ENCODE results near the gene KCNMB3. TPM values are rescaled to one million over a fixed set of nuclear protein-coding genes. Genes with fewer than 3 reads are reported as not detected.

Gene KCNMB3
- total and polyA plus RNA-seq, 2 of the 13 experiments (the other 11 are each of a cell fraction or from before 2014, with no cell fraction given), result 4.3 to 7.1 TPM

DNA sequence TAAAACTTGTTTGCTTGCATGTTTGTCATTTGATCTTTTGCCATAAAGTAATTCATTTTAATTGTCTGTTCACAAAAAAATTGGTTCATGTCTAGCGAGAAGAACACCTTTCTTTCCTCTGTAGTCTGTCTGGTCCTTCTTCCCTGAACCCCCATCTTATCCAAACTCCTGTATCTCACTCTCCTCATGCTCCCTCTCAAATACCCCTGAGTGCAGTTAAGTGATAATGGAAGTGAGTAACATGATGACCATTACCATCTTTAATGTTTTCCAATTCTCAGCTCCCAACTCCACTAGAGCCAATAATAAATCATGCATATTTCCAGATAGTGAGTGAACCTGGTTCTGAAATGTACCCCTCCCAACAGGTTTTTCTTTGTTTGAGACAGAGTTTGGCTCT lies 14.2 kb upstream of the KCNMB3 start (continued):
- TF ChIP-seq SP2 (CRISPR knock-in tag; IDR thresholded peaks at IDR 0.05), result no peak
- TF ChIP-seq MED8 (CRISPR knock-in tag; IDR thresholded peaks at IDR 0.05; ENCODE audit: insufficient replicate concordance), result no peak
- no peak for TF ChIP-seq PPARG (CRISPR knock-in tag; conservative IDR thresholded peaks at IDR 0.05)
- TF ChIP-seq, protein P1, sequence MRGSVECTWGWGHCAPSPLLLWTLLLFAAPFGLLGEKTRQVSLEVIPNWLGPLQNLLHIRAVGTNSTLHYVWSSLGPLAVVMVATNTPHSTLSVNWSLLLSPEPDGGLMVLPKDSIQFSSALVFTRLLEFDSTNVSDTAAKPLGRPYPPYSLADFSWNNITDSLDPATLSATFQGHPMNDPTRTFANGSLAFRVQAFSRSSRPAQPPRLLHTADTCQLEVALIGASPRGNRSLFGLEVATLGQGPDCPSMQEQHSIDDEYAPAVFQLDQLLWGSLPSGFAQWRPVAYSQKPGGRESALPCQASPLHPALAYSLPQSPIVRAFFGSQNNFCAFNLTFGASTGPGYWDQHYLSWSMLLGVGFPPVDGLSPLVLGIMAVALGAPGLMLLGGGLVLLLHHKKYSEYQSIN (CRISPR knock-in tag; IDR thresholded peaks at IDR 0.05; ENCODE audit: borderline replicate concordance), result no peak
- no peak for TF ChIP-seq ZBTB3 (CRISPR knock-in tag; IDR thresholded peaks at IDR 0.05; ENCODE audit: borderline replicate concordance, low read depth)
- TF ChIP-seq, protein P2, sequence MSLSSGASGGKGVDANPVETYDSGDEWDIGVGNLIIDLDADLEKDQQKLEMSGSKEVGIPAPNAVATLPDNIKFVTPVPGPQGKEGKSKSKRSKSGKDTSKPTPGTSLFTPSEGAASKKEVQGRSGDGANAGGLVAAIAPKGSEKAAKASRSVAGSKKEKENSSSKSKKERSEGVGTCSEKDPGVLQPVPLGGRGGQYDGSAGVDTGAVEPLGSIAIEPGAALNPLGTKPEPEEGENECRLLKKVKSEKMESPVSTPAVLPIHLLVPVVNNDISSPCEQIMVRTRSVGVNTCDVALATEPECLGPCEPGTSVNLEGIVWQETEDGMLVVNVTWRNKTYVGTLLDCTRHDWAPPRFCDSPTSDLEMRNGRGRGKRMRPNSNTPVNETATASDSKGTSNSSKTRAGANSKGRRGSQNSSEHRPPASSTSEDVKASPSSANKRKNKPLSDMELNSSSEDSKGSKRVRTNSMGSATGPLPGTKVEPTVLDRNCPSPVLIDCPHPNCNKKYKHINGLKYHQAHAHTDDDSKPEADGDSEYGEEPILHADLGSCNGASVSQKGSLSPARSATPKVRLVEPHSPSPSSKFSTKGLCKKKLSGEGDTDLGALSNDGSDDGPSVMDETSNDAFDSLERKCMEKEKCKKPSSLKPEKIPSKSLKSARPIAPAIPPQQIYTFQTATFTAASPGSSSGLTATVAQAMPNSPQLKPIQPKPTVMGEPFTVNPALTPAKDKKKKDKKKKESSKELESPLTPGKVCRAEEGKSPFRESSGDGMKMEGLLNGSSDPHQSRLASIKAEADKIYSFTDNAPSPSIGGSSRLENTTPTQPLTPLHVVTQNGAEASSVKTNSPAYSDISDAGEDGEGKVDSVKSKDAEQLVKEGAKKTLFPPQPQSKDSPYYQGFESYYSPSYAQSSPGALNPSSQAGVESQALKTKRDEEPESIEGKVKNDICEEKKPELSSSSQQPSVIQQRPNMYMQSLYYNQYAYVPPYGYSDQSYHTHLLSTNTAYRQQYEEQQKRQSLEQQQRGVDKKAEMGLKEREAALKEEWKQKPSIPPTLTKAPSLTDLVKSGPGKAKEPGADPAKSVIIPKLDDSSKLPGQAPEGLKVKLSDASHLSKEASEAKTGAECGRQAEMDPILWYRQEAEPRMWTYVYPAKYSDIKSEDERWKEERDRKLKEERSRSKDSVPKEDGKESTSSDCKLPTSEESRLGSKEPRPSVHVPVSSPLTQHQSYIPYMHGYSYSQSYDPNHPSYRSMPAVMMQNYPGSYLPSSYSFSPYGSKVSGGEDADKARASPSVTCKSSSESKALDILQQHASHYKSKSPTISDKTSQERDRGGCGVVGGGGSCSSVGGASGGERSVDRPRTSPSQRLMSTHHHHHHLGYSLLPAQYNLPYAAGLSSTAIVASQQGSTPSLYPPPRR (CRISPR knock-in tag; IDR thresholded peaks at IDR 0.05; ENCODE audit: borderline replicate concordance), result no peak
- no peak for TF ChIP-seq GATA4 (IDR thresholded peaks at IDR 0.05; ENCODE audit: borderline replicate concordance, low read depth)
- no peak for TF ChIP-seq NR2F2 (IDR thresholded peaks at IDR 0.05; ENCODE audit: borderline replicate concordance, low read depth)
- TF ChIP-seq TSC22D2 (CRISPR knock-in tag; IDR thresholded peaks at IDR 0.05; ENCODE audit: borderline replicate concordance), result no peak
- TF ChIP-seq ZNF205 (CRISPR knock-in tag; IDR thresholded peaks at IDR 0.05), result no peak

Data from HepG2 (cell line).